Ureter (tissue), 1 donor: ENCODE measurements around the gene TANC1. TPM values are rescaled to one million over a fixed set of nuclear protein-coding genes. Genes with fewer than 3 reads are reported as not detected.

ENCODE experiments used
- DNase-seq: peaks from one replicate; pipeline ENCODE4 v3.0.0-alpha.2; 2020; ENCODE audit warnings: low spot score
- total RNA-seq: library from RNA; stranded (reverse); gene quantifications from one replicate; pipeline ENCODE4 v1.2.4, GENCODE V29; 2023
- donor health status: DM: yes; HTN: yes; CAD: no.

Gene TANC1
- total RNA-seq, 1 donor from 2014 or later, result 62.9 TPM

DNA sequence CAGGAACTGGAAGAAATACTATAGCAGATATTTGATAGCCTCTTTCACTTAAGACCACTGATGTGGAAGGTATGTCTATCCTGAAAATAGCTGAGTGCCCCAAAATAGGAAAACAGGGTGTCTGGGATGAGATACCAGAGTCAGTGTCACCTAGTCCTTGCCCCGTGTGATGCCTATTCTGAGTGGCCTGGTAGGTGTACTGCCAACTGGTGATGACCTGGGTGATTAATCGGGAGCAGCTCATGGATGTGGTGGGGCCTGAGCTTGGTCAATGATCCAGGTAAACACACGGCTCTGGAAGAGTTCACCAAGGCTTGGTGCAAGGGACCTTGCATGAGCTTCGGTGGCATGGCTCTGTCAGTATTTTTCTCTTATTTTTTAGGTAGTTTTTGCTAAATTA, 95.2 kb downstream of the TANC1 start:
- DNase-seq, result no peak

GRCh38 chr2:159064446-159065301, 96.2 kb downstream of the TANC1 start:
- no peak for DNase-seq

GRCh38 chr2:159065313-159065712, 96.9 kb downstream of the TANC1 start:
- no peak for DNase-seq

- no peak for DNase-seq
Measured at GRCh38 chr2:159065891-159066290, 97.5 kb downstream of the TANC1 start.

DNA sequence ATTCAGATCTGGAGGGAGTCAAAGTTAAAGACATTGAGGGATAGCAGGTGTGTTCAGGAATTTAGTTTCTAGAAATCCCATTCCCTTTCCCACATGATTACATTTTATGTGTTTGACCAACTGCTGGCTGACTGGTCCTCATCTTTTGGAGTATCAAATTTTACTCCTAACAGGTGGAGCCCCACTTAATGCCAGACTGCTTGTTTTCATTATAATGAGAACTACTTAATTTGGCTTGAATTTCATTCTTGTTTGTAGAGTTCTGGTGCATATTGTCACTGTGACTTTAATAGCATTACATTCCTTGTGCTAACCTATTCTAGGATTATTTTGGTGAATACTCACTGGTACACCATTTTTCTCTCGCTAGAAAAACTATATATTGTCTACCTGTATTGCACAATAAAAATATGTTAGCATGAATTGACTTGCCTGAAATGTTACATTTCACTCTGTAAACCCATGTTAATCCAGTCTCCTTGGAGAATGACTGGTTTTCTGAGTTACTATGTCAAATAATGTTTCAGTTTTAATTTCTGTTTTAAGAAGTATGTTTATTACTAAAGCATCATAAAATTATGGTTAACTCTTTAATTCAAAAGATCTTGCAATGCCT, 98.2 kb downstream of the TANC1 start:
- no peak for DNase-seq

DNA sequence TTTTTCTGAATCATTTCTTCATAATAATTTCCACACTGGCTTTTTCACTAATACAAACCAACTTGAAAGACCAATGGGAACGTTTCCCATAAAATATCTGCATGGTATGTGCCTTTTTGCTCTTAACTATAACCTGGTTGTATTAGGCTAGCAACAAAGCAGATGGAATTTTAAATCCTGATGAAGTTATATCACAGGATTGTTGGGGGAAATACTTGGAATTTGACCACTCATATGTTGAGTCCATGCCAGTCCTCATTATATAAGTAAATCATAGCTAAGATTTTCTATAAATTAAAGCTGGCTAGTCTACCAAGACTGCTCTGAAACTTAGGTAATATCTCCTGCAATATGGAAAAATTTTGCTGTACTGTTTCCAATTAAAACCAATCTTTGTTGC, 99.5 kb downstream of the TANC1 start:
- DNase-seq, result no peak

- DNase-seq, result no peak
Measured at GRCh38 chr2:159069229-159069628, 100.8 kb downstream of the TANC1 start.

DNA sequence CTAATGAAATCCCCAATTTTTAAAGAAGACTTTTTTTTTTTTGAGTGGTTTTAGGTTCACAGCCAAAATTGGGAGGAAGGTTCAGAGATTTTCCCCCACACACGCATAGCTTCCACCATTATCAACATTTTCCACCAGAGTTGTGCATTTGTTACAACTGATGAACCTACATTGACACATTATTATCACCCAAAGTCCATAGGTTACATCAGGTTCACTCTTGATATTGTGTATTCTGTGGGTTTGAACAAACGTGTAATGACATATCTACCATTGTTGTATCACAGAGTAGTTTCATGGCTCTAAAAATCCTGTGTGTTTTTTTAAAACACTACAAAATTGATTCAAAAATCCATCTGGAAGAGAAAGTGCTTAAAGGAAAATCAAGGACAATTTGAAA, 101.8 kb downstream of the TANC1 start:
- DNase-seq, result no peak

DNA sequence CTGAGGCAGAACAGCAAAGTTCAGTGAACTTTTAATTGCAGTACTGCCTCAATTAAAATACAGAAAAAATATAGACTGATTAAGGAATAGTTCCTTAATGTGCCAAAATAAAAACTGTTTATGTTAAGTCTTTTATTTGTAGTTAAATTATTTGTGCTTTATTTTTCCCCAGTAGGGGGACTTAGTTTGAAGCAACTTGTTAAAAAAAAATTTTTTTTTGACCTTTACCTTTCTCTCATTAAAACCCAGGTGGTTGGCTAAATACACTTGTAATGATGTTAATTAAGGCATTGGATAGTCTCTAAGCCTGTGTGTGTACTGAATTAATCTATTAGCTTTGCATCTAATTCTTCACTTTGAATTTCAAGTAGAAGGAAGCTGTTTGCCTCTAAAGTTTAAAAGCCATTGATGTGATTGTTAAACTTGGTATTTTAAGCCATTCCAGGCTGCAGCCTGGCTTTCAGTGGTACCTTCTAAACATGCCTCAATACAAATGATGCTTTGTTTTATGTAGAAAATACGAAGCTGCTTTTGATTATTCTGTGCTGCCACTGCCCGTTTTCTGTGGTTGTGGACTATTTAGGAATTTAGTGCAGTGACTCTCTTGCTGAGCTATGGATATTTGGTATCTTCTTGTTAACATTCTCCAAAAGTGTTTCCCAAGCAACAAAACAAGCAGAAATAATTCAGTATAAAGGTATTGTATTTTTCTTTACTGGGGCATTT, 102.9 kb downstream of the TANC1 start:
- no peak for DNase-seq

DNA sequence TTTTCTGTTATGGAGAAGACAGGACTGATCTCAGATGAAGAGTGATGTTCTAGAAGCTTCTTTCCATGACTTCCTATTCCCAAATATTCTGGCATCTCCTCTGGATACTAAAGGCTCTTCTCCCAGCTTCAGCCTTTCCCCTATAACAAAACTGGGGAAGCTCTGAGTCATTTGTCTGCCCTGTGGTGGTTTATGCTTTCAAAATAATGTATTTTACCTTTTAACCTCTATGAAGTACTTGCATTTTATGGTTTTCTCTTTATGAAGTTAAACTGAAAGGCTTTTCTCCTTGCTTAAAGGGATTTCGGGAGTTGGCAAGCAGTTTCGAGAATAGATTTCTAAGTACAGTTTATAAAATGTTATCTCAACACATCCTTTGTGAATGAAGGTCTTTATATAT, 104.4 kb downstream of the TANC1 start:
- no peak for DNase-seq

DNA sequence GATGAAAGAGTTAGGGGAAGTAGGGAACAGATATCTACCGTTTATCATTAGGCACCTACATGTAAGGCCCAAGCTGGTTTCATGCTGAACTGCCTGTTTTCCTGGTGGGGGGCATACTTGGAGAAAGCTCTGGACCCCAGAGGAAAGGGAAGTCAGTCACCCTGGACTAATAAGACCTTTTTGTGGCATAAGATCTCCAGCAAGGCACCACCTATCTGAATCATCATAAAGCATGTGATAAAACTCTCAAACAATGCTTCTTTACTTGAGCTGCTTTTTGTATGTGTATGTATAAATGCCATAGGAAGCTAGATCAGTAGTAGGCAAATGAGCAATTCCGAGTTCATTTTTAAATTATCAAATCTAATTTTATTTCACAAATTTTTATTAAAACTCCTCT, 104.8 kb downstream of the TANC1 start:
- no peak for DNase-seq

- no peak for DNase-seq
Measured at GRCh38 chr2:159074605-159075004, 106.2 kb downstream of the TANC1 start.

DNA sequence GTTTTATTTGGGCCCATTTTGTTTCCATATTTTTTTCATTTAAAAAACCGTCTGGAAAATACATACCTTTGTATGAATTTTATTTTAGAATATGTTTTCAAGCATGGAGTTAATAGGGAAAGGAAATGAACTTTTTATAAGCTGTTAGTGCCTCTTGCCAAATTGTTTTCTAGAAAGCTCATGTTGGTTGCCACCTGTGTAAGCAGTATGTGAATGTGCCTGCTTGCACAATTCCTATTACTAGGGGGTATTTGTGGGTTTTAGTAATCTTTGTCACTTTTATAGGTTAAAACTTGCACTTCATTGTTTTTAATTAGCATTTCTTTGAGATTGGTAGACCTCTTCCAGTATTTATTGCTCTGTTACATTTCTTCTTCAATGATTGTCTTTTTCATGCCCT, 107.3 kb downstream of the TANC1 start:
- DNase-seq, result no peak

DNA sequence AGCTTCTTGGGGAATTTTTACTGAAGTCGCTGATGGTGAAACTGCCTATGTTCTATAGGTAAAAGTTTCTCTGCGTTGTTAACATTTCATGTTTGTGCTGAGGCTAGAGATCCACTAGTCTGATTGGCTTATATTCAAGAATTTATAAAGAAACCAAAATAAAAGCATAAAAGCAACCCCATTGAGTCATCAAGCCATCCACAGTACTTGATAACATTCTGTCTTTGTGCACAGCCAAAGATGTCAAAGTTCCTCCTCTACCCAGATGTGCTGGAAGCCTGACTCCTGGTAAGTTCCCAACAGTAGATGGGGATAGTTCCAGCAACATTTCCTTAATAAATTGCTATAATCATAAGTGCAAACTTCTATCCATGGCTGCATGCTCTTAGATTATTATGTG, 107.8 kb downstream of the TANC1 start:
- no peak for DNase-seq

GRCh38 chr2:159077869-159078268, 109.4 kb downstream of the TANC1 start:
- no peak for DNase-seq

DNA sequence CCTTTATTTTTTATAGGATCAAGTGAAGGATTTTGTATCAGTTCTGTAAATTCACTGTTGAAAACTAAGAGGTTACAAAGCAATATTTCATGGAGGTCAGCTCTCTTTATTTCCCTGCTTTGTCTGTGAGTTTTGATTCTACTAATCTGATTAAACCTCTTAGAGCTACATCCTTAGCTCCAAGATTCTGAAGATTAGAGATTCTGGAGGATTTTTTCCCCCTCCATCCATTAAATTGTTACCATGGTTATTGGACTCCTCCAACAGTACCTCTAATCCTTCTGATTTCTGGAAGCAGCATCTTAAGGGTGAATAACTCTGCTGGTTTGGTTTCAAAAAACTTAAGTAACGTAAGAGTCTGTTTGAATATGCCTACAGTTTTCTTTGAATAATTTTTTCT, 110.0 kb downstream of the TANC1 start:
- DNase-seq, result no peak

- no peak for DNase-seq
Measured at GRCh38 chr2:159080641-159081040, 112.2 kb downstream of the TANC1 start.

- no peak for DNase-seq
Measured at GRCh38 chr2:159082119-159082518, 113.7 kb downstream of the TANC1 start.

- no peak for DNase-seq
Measured at GRCh38 chr2:159084384-159085370, 116.2 kb downstream of the TANC1 start.

- no peak for DNase-seq
Measured at GRCh38 chr2:159086342-159086741, 117.9 kb downstream of the TANC1 start.

DNA sequence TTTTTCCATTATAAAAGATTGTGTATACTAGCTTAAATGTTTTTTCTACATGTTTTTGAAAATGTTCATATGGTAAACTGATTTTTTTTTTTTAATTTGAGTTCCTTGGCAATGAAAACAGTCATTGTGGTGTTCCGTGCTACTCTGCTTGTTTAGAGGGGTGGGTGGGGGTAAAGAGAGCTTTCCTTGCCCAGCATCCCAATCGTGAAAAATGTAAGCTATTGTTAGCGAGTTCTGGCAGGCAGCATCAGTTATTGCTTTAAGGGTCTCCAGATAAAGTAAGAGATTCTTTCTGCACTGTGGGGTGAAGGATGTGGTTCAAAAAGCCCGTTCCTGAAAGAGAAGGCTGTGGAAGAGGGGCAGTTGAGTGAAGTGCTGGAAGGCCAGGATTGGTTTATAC, 118.4 kb downstream of the TANC1 start:
- DNase-seq, result no peak

- DNase-seq, result no peak
Measured at GRCh38 chr2:159088906-159089305, 120.5 kb downstream of the TANC1 start.
